IPS DF 4.7 (cell line): ENCODE measurements around the gene KCNT1.

Experiments
- DNase-seq: peaks from one replicate; pipeline ENCODE4 v3.0.0-alpha.2; 2013; ENCODE audit warnings: low spot score; ENCODE audit errors: extremely low read depth

Gene KCNT1

DNA sequence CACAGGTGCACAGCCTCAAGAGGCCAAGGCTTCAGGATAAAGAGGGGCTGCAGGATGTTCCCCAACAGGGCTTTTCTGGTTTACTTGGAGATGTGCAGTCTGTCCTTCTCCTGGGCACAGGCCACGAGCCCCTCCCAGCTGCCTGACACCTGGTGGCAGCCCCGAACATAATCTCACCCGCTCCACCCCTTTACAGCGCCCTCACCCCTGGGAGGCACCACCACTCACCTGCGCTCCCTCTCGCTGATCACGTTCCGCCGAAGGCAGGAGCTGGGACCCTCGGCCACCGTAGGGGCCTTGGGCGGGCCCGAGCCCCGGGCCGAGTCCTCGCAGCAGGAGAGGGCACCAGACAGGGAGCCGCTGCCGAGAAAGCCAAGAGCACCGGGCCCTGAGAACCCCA is 3.2 kb upstream of the KCNT1 start:
- no peak for DNase-seq

DNA sequence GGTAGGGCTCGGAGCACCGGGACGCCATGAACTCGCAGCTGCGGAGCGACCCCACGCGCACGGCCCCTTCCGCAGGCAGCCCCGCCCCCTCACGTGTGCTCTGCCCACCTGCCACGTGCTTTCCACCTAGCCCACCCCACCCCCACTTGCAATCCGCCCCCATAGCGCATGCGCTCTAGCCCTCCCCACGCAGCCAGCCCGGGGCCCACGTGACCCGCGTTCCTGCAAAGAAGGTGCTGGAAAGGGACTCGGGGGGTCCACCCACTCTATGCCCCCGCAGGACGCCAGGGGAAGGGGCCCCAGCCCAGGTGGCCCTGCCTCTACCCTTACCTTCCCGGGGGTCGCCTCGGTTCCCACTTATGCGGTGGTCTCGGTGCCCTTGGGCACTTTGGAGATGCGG is 2.5 kb upstream of the KCNT1 start, which contains the start of gene SOHLH1:
SOHLH1 (minus strand) TSS at position 42 of the 400 bp plus-strand sequence; CDS start at position 28, 14 bp downstream.
- DNase-seq, result no peak

DNA sequence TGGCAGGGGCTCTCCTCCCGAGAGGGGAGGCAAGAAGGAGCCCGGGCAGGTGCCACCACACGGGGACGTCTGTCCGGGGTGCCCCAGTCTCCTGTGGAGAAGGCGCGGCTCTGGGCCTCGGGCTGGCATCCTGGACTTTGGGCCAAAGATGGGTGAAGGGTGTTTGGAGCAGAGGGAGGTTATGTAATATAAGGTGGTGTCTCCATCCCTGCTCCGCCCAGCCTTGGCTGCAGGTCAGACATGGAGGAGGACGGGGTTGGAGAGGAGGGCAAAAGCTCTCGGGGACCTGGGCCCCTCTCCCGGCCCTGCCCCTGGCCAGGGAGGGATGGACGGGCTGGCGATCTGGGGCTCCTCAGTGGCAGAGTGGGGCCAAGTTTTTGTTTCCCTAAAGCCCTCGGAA is 1.5 kb upstream of the KCNT1 start:
- DNase-seq, result no peak

DNA sequence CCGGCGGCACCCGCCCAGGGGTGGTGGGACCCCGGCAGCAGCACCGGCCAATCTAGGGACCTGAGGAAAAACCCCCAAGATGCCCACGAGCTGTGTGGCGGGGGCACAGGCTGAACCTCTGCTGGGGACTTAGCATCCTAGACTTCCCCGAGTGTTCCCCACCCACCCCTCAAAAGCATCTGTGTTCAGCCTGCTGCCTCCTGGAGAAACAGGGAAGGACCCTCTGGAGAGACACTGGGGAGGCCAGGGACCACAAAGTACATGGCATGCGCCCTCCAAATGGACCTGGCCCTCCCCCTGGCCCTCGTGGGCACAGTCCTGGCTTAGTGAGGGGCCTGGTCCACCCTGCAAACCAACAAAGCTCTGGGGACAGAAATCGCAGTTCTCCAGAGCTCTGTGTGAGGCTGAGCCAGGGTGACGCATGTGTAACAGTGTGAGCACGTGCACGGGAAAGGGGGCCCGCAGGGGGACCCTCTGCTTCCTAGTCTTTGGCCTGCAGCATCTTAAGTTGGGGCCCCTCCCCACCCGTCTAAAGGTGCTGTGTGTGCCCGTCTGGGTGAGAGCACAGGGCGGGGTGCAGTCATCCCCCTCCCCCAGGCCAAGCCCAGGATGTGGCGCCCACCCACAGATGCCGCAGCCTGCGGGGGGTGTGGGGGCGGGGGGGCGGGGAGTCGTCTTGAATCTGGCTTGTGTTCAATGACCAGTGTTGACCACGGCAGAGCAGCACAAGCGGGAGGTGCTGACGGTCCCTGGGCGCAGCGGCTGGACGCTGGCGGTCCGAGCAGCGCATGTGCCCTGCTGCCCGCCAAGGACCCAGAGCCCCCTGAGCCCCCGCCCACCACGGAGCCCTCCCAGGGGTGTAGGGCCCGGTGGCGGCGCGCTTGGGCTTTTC is 672 bp upstream of the KCNT1 start:
- no peak for DNase-seq

DNA sequence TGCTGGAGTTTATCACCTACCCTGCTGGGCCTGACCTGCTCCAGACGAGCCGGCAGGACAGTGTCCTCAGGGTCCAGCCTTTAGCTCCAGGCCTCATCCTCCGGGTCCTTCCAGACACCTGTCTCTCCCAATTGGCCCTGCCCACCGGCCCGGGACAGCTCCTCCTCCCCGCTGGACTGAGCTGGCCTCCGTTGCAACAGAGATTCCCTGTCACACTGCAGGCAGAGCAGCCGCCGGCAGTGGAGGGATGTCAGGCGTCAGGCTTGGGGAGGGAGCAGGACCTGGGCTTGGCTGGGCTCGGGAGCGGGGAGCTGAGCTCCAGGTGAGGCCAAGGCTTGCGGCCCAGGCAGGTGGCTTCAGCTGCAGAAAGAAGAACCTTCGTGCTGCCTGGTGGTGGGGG is 1.7 kb downstream of the KCNT1 start:
- no peak for DNase-seq

DNA sequence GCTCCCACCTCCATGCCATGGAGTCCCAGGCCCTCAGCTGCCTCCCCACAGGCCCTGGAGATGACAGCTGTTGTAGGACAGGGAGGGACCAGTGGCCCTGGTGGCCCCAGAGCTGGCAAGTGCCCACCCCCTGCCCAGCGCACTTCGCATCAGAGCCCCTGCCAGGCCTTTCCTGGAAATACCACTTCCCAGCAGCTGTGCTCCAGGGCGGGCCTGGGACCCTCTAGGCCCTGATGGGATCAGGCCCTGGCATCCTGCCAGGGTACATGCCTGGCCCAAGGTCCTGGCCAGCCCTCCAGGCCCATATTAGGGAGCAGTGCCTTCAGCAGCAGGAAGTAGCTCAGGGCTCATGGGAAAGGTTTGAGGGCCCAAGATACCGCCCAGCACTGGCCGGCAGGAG is 2.5 kb downstream of the KCNT1 start:
- DNase-seq, result no peak

DNA sequence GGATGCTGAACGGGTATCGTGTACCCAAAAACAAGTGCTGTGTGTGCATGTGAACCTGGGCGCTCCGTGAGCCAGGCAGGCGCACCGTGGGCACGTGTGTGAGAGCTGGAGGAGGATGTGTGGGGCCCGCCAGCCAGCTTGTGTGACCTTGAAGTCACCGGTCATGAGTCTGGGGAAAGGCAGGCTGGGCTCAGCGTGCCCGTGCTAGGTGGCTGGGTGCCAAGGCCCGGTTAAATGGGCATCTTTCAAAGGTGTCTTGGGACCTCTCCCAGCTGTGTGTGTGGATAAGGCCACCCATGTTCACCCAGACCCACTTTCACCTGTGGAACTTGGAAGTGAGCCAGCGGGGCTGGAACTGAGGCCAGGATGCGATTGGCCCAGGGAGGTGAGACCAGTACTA is 3.4 kb downstream of the KCNT1 start:
- DNase-seq, result no peak

DNA sequence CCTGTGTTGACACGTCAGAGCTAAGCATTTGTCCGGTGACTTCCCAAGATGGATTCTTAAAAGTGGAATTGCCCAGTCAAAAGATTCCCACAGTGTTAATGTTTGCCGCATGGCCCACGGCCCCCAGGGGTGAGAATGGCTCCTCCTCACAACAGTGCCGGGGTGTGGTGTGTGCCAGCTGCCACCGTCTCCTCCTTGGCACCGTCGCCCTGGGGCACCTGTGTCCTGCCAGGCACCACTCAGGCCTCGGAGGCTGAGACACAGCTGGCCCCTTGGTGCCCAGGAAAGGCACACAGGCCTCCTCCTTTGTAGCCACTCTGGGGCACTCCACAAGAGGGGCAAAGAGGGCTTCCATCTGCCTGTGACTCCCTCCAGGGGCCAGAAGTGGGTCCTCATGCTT is 4.3 kb downstream of the KCNT1 start:
- DNase-seq, result no peak

DNA sequence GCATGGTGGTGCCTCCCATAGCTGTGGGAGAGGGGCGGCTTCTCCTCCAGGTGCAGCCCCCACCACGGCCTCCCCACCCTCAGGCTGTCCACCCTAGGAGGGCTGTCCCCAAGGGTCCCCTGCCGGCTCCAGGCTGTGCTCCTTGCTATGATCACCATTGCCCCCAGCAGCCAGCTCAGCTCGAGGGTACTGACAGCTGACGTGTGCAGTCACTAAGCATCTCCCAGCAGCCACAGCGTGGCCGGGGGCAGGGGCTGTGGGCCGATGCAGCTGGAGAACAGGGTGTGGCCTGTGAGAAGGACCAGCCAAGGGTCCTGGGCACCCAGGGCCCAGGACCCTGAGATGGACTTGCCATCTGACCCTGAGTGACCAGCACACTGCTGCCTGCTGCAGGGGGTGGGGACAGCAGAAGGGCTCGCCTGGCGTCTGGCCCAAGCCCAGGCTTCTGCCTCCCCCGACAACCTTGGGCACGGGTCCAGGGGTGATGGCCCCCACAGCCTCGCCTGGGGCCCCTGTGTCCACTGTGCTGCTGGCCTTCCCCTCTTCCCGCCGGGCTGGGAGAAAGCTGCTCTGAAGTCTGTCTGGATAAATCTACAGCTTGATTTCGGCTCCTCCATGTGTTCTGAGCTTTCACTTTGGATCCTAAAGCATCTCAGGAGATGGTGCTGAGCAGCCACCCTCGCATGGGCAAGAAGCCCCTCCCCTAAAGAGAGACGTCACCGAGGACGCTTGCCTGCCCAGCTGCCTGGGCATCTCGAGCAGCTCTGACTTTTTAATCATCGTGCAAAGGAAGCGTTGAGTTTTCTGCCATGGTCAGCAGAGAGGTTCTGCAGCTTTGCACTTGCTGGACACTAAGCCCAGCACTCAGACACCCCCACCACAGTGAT is 5.5 kb downstream of the KCNT1 start:
- no peak for DNase-seq

DNA sequence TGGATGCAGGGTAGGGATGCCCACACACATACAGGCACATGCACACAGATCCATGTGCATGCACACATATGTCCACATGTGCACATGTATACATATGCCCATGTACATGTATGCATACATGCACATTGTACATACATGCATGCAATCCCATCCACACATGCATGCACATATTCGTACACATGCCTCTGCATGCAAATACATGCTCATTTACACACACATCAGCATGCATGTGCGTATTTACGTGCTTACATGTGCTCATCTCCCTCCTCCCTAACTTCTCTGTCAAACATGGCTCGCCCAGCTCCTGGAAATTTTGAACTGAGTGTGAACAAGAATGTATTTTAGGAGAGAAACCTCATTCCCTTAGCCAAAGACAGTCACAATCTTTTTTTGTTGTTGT is 6.2 kb downstream of the KCNT1 start:
- DNase-seq, result no peak

DNA sequence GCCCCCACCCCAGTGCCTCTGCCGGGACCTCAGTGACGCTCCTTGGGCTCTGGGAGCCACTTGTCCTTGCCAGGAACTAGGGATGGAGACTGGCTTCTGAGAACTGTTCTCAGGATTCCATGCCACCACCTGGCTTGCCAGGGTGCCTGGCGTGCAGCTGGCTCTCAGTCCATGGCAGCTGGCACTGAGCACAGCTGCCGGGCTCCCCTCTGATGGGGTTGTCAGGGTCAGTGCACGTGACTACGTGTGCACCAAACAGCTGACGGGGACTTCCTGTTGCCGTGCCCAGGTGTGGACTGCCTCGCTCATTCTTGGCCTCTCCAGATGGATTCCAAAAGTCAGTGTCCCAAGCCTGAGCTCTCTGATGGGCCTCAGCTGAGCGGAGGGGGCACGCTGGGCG is 9.4 kb downstream of the KCNT1 start:
- no peak for DNase-seq

DNA sequence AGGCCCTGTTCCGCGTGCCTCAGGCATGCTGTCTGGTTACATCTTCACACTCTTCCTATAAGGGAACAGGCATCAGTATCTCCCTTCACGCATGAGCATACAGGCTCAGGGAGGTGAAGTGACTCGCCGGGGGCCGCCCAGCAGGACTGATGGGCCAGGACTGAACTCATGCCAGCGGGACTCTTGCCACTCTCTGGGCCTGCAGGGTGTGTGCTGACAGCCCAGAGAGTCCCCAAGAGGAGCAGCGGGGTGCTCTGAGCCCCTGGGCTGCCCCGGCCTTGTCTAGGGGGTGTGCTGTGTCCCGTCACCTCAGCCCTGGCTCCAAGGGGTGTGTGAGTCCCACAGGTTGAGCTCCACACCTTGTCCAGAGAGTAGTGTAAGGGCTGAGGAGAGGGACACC is 9.9 kb downstream of the KCNT1 start:
- no peak for DNase-seq

DNA sequence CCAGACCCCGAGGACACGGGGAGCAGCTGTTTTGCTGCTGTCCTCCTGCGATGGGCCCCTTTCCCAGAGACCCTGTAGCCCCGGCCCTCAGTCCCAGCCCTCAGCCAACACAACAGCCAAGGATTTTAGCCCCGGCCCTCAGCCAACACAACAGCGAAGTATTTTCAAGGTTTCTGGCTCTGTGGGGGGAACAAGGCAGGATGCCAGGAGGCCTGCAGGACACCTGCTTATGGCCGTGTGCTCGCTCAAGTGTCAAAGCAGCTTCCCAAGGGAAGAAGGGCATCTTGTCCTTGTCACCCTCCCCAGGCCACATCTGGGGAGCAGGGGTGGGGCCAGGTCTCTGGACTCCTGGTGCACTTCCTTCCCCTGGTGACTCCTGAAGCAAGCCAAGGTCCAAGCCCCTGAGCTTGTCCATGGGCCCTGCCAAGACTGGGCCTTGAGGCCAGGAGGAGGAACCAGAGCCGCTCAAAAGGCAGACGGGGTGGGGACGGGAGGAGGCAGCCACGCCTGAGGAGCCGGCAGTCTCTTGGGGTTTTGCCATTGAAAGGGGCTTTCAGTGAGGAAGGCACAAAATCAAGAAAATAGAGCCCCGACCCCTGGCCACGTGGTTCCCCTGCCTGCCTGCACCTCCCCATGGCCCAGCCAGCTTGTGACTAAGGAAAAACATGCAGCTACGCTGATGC is 10.8 kb downstream of the KCNT1 start:
- DNase-seq, result no peak

DNA sequence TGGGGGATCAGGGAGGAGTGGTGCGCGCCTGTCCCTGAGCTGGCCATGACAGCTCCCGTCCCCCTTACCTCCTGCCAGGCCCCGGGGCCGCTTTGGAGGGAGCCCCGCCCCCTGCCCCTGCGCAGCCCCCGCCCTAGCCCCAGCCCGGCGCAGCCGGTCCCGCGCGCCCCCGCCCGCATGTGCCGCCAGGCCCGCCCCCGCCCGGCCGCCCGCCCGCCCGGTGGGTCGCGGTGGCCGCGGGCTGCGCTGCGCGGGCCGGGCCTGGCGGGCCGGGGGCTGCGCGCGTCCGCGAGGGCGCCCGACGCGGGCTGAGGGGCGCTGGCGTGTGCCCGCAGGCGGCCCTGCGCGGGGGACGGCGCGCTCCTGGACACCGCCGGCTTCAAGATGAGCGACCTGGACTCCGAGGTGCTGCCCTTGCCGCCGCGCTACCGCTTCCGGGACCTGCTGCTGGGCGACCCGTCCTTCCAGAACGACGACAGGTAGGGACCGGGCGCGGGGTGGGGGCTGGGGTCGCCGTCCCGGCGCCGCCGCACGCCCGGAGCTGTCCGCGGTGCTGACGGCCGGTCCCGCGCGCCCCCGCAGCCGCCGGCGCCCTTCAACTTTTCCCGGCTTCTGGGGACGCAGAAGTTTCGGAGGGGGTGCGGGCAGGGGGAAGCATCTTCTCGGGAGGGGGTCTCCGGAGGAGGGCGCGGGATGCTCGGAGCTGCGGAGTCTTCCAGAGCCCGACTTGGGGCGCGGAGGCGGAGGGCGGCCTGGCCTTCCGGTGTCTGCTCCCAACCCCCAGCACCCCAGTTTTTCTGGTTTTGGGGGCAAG is 12.5 kb downstream of the KCNT1 start:
- no peak for DNase-seq

DNA sequence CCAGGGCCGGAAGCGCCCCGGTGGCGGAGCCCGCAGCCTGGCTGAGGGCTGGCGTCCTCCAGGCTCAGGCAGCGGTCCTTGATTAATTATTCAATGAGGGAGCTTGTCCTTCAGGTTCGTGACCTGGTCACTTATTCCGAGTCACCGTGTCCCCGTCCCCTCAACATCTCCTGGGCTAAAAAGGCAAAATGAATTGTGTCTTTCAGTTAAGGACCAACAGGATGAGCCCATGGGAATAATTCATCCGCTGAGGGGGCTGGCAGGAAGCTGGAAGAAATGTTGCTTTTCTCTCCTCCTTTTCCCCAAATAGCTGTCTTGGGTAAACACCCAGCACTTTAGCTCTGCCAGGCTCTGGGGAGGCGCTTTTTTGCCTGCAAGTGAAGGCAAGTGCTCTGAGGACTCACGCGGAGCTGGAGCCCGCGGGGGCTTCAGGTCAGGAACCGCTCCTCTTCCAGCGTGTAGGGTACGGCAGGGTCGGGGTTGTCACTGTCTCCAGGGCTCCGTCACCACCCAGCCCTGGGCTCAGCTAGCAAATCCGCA is 13.1 kb downstream of the KCNT1 start:
- DNase-seq, result no peak

DNA sequence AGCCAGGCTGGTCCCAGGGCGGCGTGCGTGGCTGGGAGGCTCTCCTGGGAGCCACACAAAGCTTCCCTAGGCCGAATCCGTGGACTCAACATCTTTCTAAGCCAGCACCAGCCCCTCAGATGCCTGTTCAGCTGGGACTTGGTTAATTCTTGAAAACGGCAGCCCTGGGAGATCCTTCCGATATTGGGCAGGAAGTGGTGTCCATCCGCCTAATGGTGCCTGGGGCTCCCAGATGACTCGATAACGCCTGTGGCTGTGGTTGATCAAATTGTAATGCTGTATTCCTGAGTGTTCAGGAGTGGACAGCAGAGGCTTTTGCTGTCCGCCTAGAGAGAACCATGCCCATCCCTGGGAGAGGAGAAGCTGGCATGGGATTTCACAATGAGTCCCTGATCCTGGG is 14.1 kb downstream of the KCNT1 start:
- no peak for DNase-seq

DNA sequence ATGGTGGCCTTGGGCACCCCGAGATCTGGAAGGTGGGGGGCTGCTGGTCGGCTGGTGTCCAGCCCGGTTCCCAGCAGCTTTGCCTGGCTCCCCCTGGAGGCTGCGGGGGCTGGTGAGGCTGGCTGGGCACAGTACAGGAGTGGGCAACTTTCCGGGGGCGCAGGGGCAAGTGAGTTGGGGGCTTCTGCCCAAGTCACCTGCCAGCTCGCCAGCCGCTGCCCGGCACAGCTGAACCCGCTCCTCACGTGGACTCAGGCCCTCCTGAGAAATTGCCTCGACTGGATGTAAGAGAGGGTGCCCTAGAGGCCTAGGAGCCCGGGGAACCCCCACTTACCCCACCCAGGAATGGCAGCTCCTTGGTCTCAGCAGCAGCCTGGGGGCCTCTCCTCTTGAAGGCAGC is 15.4 kb downstream of the KCNT1 start:
- no peak for DNase-seq

DNA sequence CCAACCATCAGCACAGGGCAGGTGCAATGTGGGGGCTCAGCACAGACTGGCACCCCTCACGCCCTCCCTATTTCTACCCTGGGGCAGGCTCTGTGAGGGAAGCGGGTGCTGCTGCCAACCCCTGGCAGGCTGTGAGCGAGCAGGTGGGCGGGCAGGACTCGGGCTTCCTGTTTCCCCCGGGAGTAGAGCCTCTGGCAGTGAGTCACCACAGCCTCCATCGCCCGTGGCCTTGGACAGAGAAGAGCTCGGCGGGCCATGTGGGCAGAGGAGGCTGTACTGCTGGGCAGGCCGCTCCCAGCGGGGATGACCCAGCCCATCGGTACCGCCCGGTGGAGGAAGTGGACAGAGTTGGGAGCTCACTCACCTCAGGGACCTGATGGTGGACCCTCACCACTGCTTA is 16.6 kb downstream of the KCNT1 start:
- DNase-seq, result no peak

DNA sequence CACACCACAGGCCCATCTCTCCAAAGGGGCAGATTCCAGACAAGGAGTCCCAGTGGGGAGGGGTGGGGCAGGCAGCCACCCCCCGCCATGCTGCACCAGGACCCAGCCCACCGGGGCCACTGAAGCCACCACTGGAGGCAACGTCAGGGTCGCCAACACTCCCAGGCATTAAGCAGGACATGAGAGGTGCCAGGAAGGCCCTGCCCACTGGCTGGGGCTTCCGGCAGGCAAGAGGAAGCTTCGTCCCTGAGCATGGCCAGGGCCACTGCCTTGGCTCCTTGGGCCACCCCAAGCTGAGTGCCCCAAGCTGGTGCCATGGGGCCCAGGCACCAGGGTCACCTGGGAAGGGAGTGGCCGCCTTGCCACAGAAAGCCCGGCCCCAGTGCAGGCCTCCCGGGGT is 17.5 kb downstream of the KCNT1 start:
- no peak for DNase-seq

DNA sequence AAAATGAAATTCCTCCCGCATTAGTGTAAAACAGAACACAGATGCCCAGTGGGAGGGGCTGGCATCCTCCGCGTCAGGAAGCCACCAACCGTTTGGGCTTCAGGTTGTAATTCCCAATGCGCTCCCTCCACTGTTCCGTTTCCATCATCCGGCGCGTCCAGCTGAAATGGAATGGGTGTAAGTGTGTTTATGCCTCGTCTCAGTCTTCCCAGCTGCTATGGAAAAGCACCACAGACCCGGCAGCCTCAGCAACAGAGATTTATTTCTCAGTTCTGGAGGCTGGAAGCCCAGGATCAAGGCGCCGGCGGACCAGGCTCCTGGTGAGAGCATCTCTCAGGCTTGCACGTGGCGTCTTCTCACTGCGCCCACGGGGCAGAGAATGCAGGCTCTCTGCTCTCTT is 20.4 kb downstream of the KCNT1 start:
- no peak for DNase-seq
